Ishikawa (cell line): ENCODE data around the gene SMPDL3A.

Experiments
- EP300 ChIP-seq: IDR thresholded peaks from 2 replicates; pipeline ENCODE4 v1.6.1; 2012; ENCODE audit warnings: borderline replicate concordance
- RAD21 ChIP-seq: IDR thresholded peaks from 2 replicates; pipeline ENCODE4 v1.6.1; 2012; ENCODE audit warnings: low read depth
- REST ChIP-seq: IDR thresholded peaks from 2 replicates; pipeline ENCODE4 v1.6.1; 2012; ENCODE audit warnings: low read depth, mild to moderate bottlenecking
- TAF1 ChIP-seq: IDR thresholded peaks from 2 replicates; pipeline ENCODE4 v1.6.1; 2012; ENCODE audit warnings: low read depth, mild to moderate bottlenecking

GRCh38 chr6:122829456-122829855 lies 40.4 kb downstream of the SMPDL3A start:
- TF ChIP-seq TAF1 (no peak), RAD21 (no peak), EP300 (no peak), REST (no peak)
